Measurements from ENCODE around the gene ABCE1. TPM values are rescaled to one million over a fixed set of nuclear protein-coding genes. Genes with fewer than 3 reads are reported as not detected.

Gene ABCE1
- total and polyA plus RNA-seq, 4 donors, result 19.0 to 72.6 (median 44.8) TPM

DNA sequence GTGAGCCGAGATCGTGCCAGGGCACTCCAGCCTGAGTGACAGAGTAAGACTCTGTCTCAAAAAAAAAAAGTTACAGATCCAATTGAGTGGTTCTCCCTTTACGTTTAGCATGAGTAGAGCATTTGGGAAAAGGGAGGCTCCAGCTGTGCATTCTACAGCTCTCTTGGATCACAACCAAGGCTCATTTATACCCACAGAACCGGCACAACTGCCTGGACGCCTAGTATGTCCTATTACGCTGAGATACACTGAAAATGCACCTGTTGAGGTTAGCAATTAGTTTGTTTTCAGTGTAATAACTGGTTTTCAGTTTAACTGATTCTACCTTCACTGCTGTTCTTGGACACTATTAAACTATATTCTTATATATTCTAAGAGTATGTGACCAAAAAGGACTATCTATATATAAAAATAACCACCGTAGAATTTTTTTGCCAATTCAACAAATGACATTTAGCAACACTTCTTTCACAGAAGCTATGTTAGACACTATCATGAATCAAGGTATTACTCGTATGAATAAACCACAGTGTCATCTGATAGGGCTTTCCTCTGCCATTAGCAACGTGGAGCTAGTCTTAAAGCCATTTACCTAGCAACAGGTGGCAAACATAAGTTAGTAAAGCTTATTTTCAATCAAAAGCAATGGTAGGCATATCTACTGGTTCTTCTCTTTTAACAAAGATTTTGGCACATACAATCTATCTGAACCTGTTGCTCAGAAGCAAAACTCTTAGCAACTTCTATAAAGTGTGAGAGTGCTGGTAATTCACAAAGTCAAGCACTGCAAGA, 78.7 kb downstream of the ABCE1 start:
- Histone ChIP-seq H3K9ac (ENCODE audit: insufficient read depth in 1 of 2, low read length in 2 of 2) (peak overlapping the region in 1 of 2 donors; percentile 98), H3K27ac (ENCODE audit: low read depth in 1 of 2, low read length in 1 of 2) (peak overlapping the region; percentile 31 to 96), H3K36me3 (ENCODE audit: control insufficient read depth in 4 of 4, insufficient read depth in 4 of 4, low read length in 4 of 4) (peaks cover 0 to 4% (median 0%) of the 10 kb centered on the region in 4 donors), H3K4me3 (no peak overlapping the region), H3K27me3 (ENCODE audit: control insufficient read depth in 3 of 3, insufficient read depth in 3 of 3, low read length in 2 of 3) (no peaks in the 10 kb centered on the region), H3K4me1 (ENCODE audit: control insufficient read depth in 5 of 5, insufficient read depth in 5 of 5, low read length in 5 of 5) (peaks cover 0 to 30% (median 6%) of the 10 kb centered on the region in 5 donors), H3K9me3 (ENCODE audit: control insufficient read depth in 4 of 4, insufficient read depth in 3 of 4, low read length in 3 of 4) (no peaks in the 10 kb centered on the region)
- WGBS, 2 donors, result 53 to 59% methylated on average over 9 of the region's 9 CpGs
- DNase-seq, result no peak
- no peak for ATAC-seq (ENCODE audit: insufficient read depth, low FRiP score)
- TF ChIP-seq, protein P1, sequence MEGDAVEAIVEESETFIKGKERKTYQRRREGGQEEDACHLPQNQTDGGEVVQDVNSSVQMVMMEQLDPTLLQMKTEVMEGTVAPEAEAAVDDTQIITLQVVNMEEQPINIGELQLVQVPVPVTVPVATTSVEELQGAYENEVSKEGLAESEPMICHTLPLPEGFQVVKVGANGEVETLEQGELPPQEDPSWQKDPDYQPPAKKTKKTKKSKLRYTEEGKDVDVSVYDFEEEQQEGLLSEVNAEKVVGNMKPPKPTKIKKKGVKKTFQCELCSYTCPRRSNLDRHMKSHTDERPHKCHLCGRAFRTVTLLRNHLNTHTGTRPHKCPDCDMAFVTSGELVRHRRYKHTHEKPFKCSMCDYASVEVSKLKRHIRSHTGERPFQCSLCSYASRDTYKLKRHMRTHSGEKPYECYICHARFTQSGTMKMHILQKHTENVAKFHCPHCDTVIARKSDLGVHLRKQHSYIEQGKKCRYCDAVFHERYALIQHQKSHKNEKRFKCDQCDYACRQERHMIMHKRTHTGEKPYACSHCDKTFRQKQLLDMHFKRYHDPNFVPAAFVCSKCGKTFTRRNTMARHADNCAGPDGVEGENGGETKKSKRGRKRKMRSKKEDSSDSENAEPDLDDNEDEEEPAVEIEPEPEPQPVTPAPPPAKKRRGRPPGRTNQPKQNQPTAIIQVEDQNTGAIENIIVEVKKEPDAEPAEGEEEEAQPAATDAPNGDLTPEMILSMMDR (IDR thresholded peaks at IDR 0.05; ENCODE audit: control extremely low read depth, extremely low read depth), result no peak

DNA sequence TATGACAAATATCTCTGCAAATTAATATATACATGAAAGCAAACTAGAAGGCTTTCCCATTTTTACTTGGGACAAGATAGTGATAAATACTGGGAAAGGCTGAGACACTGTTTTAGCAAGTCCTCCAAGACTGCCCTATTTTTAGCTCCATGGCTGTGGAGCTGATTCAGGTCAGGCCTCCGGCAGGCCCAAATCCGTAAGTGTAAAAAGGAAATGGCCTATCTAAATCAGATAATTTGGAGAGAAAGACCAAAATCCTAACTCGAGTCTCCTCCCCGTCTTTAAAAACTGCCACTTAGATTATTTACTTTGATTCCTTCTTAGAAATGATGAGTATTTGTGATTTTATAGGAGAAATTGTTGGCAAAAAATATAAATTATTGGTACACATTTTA, 79.4 kb downstream of the ABCE1 start:
- Histone ChIP-seq H3K9ac (ENCODE audit: insufficient read depth in 1 of 2, low read length in 2 of 2) (peak overlapping the region in 1 of 2 donors; percentile 98), H3K9me3 (ENCODE audit: control insufficient read depth in 4 of 4, insufficient read depth in 3 of 4, low read length in 3 of 4) (no peaks in the 10 kb centered on the region), H3K27ac (ENCODE audit: low read depth in 1 of 2, low read length in 1 of 2) (peak overlapping the region in 1 of 2 donors; percentile 96), H3K4me1 (ENCODE audit: control insufficient read depth in 5 of 5, insufficient read depth in 5 of 5, low read length in 5 of 5) (peaks cover 0 to 30% (median 5%) of the 10 kb centered on the region in 5 donors), H3K36me3 (ENCODE audit: control insufficient read depth in 4 of 4, insufficient read depth in 4 of 4, low read length in 4 of 4) (no peaks in the 10 kb centered on the region), H3K4me3 (no peak overlapping the region), H3K27me3 (ENCODE audit: control insufficient read depth in 3 of 3, insufficient read depth in 3 of 3, low read length in 2 of 3) (no peaks in the 10 kb centered on the region)
- DNase-seq (peak in 1 of 3 donors; percentile 61), ATAC-seq (ENCODE audit: insufficient read depth, low FRiP score) (no peak)
- TF ChIP-seq, protein P1 (IDR thresholded peaks at IDR 0.05; ENCODE audit: control extremely low read depth, extremely low read depth), result no peak
- 0 to 3% methylated on average over 4 of the region's 4 CpGs for WGBS, 2 donors

DNA sequence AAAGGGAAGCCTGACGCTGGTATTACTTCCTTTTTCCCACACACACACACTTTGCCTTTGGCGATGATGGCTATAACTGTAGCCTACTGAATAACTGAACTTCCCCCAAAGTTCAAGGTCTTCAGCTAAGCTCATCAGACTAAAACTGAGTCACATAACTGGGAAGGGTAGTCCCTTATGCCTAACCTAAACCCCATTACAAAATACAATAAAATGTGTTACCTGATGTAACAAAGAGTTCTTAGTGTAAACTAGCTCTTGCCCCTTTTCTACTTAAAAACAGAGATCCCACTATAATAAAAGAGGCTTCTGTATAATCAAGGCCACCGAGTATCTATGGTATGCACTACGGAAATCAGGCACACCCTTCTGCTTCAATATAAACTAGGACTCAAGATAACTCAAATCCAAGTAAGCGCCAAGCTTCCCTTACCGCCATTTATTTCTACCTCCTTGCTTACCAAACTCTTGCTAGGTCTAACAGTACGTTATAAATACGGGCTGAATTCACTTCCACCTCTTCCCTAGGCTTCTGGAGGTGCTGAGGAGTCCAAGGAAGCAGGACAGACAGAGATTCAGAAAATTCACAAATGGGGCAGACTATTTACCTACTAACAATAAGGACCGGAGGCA, 79.9 kb downstream of the ABCE1 start:
- peak overlapping the region in 1 of 2 donors; percentile 98 for H3K9ac ChIP-seq (ENCODE audit: insufficient read depth in 1 of 2, low read length in 2 of 2)
- TF ChIP-seq, protein P1 (IDR thresholded peaks at IDR 0.05; ENCODE audit: control extremely low read depth, extremely low read depth), result no peak
- WGBS, 2 donors, result 7 to 14% methylated on average over 9 of the region's 9 CpGs

More for the DNA sequence above, 79.9 kb downstream of the ABCE1 start:
- Histone ChIP-seq H3K4me1 (ENCODE audit: control insufficient read depth in 5 of 5, insufficient read depth in 5 of 5, low read length in 5 of 5) (peaks cover 0 to 30% (median 4%) of the 10 kb centered on the region in 5 donors), H3K27me3 (ENCODE audit: control insufficient read depth in 3 of 3, insufficient read depth in 3 of 3, low read length in 2 of 3) (no peaks in the 10 kb centered on the region), H3K4me3 (peak overlapping the region; percentile 47), H3K27ac (ENCODE audit: low read depth in 1 of 2, low read length in 1 of 2) (peak overlapping the region; percentile 89 to 96), H3K9me3 (ENCODE audit: control insufficient read depth in 4 of 4, insufficient read depth in 3 of 4, low read length in 3 of 4) (no peaks in the 10 kb centered on the region), H3K36me3 (ENCODE audit: control insufficient read depth in 4 of 4, insufficient read depth in 4 of 4, low read length in 4 of 4) (no peaks in the 10 kb centered on the region)
- ATAC-seq (ENCODE audit: insufficient read depth, low FRiP score), result no peak
- DNase-seq, result peak in 2 of 3 donors; percentile 46 to 55
